Pancreas (tissue), 10 donors: ENCODE data around the gene ZFHX2. TPM values are rescaled to one million over a fixed set of nuclear protein-coding genes. Genes with fewer than 3 reads are reported as not detected.

Experiments used
- ATAC-seq, 4 donors: fragments of 200-7000 bp; cut with Tn5 transposase; one replicate each; pipeline versions ENCODE4 v1.8.0 to v1.9.1; 2020; ENCODE audit warnings: mild to moderate bottlenecking in 4 of 4, moderate library complexity in 4 of 4
- DNase-seq, 6 donors: peaks; one replicate each; pipeline ENCODE4 v3.0.0-alpha.2; 2020
- FAIRE-seq: peaks from 2 replicates; lab custom pipeline; 2012; peaks lifted over from hg19 to GRCh38; lab: Jason Lieb, UNC
- H3K27ac ChIP-seq, 4 donors: fragments of 200-600 bp; sonication (generic); 1 replicate in 3 of 4; 2 replicates in 1 of 4; pipeline versions ENCODE4 v1.5.0 to v1.8.0; 2020
- H3K27me3 ChIP-seq, 4 donors: fragments of 200-600 bp; one replicate each; pipeline ENCODE4 v1.8.0; 2021
- H3K36me3 ChIP-seq, 3 donors: fragments of 200-600 bp; sonication (generic) in 1 of 3; one replicate each; pipeline versions ENCODE4 v1.5.0 to v1.8.0; 2020 to 2021
- H3K4me1 ChIP-seq, 3 donors: fragments of 200-600 bp; one replicate each; pipeline ENCODE4 v1.8.0; 2021
- H3K4me3 ChIP-seq, 4 donors: fragments of 200-600 bp; sonication (generic) in 2 of 4; one replicate each; pipeline versions ENCODE4 v1.5.0 to v1.8.0; 2020 to 2021
- H3K9me3 ChIP-seq, 4 donors: fragments of 200-600 bp; one replicate each; pipeline ENCODE4 v1.8.0; 2021
- WGBS, 2 donors: extraction: QIAGEN DNeasy Blood & Tissue Kit; methylation state at CpG; one replicate each; pipeline ENCODE4 v1.1.7; 2013; 5-methylcytosine and 5-hydroxymethylcytosine counted together
- intact Hi-C, 3 donors: fragments of 100-400 bp; cut with DNase I; formaldehyde crosslinking; loops; one replicate each; pipeline versions ENCODE4 v1.11.1 to v1.14.2; 2022
- polyA plus RNA-seq, 2 donors: library from polyadenylated mRNA; stranded (reverse); fragments of 200-250 nt; gene quantifications; one replicate each; pipeline ENCODE4 v1.2.3, GENCODE V29; 2013
- total RNA-seq, 6 donors: library from RNA; stranded (reverse); fragmentation: NEBNext Ultra II Directional in 4 of 6; extraction: Animal tissue kit (Norgen Biotek cat#: 25700) in 4 of 6; gene quantifications; one replicate each; pipeline versions ENCODE4 v1.2.1 to v1.2.4, GENCODE V29; 2021 to 2023
- TF ChIP-seq, protein P1 (sequence below), 4 donors: fragments of 200-600 bp; sonication (generic) in 3 of 4; IDR thresholded peaks; one replicate each; pipeline versions ENCODE4 v1.5.0 to v1.8.0; 2021; ENCODE audit warnings: antibody characterized with exemption in 4 of 4
- donor health status: healthy with polysubstance abuse.
- donor health status: DM: no; HTN: no; CAD: no; lungs with moderate emphysema.
- donor health status: DM: no; HTN: no; CAD: no.
- donor health status: control.
- donor health status: control.
- donor health status: Bipolar disorder and iron deficiency.
- donor health status: DM: yes; HTN: yes; CAD: no.
- donor health status: DM: no; HTN: no; CAD: no.
- donor health status: DM: no; HTN: no; CAD: no.
- donor health status: DM: yes; HTN: yes; CAD: no.

ZFHX2 gene
- total and polyA plus RNA-seq, 8 donors: 0.63 to 3.8 (median 1.2) TPM

- Histone ChIP-seq H3K27ac (peak overlapping the region; percentile 90 to 94 (median 93)), H3K36me3 (peaks cover 0 to 6% (median 0%) of the 10 kb centered on the region in 3 donors), H3K9me3 (no peaks in the 10 kb centered on the region), H3K27me3 (no peaks in the 10 kb centered on the region), H3K4me3 (peak overlapping the region; percentile 70 to 96 (median 90)), H3K4me1 (peaks cover 0 to 11% (median 6%) of the 10 kb centered on the region in 3 donors)
- ATAC-seq: no peak
- 3% methylated on average over 14 of the region's 14 CpGs for WGBS, 2 donors
- intact Hi-C loops: no loop called here
- FAIRE-seq: no peak
- no peak for DNase-seq
- TF ChIP-seq, protein P1, sequence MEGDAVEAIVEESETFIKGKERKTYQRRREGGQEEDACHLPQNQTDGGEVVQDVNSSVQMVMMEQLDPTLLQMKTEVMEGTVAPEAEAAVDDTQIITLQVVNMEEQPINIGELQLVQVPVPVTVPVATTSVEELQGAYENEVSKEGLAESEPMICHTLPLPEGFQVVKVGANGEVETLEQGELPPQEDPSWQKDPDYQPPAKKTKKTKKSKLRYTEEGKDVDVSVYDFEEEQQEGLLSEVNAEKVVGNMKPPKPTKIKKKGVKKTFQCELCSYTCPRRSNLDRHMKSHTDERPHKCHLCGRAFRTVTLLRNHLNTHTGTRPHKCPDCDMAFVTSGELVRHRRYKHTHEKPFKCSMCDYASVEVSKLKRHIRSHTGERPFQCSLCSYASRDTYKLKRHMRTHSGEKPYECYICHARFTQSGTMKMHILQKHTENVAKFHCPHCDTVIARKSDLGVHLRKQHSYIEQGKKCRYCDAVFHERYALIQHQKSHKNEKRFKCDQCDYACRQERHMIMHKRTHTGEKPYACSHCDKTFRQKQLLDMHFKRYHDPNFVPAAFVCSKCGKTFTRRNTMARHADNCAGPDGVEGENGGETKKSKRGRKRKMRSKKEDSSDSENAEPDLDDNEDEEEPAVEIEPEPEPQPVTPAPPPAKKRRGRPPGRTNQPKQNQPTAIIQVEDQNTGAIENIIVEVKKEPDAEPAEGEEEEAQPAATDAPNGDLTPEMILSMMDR (IDR thresholded peaks at IDR 0.05): no peak
Measured at GRCh38 chr14:23555533-23555881, 3.9 kb upstream of the ZFHX2 start.

DNA sequence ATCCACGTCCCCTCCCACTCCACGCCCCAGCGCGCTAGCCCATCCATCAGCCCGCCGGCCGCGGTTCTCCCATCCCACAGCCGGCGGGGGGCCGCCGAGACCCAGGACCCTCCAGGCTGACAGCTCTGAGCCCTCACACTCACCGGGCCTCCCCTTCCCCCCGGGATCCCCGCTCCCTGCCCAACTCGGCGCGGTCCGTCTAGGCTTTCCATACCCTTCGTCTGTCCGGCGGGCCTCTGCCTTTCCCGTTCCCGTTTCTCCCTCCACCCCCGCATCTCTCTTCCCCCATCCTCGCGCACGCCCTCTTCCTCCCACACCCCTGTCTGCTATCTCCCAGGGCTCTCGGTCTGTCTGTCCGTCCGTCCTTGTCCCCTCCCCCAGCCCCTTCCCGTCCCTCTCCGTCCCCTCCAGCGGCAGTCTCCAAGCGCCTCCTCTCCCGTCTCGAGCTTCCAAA lies 726 bp downstream of the ZFHX2 start:
- DNase-seq (peak in 4 of 6 donors; percentile 43 to 70 (median 58)), ATAC-seq (peak in 3 of 4 donors; percentile 6 to 20 (median 19)), FAIRE-seq (no peak)
- Histone ChIP-seq H3K4me3 (peak overlapping the region; percentile 40 to 75 (median 52)), H3K36me3 (no peaks in the 10 kb centered on the region), H3K4me1 (peaks cover 0 to 3% (median 0%) of the 10 kb centered on the region in 3 donors), H3K9me3 (no peaks in the 10 kb centered on the region), H3K27me3 (no peaks in the 10 kb centered on the region), H3K27ac (peak overlapping the region in 2 of 4 donors; percentile 66 to 75)
- WGBS, 2 donors: 2 to 4% methylated on average over 37 of the region's 37 CpGs
- TF ChIP-seq, protein P1 (IDR thresholded peaks at IDR 0.05): no peak
- intact Hi-C loops: no loop called here

- intact Hi-C loops: no loop called here
- no peaks in the 10 kb centered on the region for H3K36me3 ChIP-seq
- no peak overlapping the region for H3K27ac ChIP-seq
- H3K4me1 ChIP-seq: peaks cover 0 to 3% (median 0%) of the 10 kb centered on the region in 3 donors
- no peak for ATAC-seq
- WGBS, 2 donors: 67 to 73% methylated on average over 12 of the region's 12 CpGs
- TF ChIP-seq, protein P1 (IDR thresholded peaks at IDR 0.05): no peak
- H3K9me3 ChIP-seq: no peaks in the 10 kb centered on the region
- H3K4me3 ChIP-seq: peak overlapping the region in 3 of 4 donors; percentile 40 to 75 (median 58)
- no peak for DNase-seq
- no peak for FAIRE-seq
- H3K27me3 ChIP-seq: no peaks in the 10 kb centered on the region
Measured at GRCh38 chr14:23550131-23550811, 1.3 kb downstream of the ZFHX2 start.

- no peaks in the 10 kb centered on the region for H3K27me3 ChIP-seq
- H3K4me3 ChIP-seq: no peak overlapping the region
- WGBS, 2 donors: 63 to 67% methylated on average over 18 of the region's 18 CpGs
- ATAC-seq (no peak), DNase-seq (no peak), FAIRE-seq (no peak)
- H3K9me3 ChIP-seq: no peaks in the 10 kb centered on the region
- H3K27ac ChIP-seq: no peak overlapping the region
- peaks cover 0 to 3% (median 0%) of the 10 kb centered on the region in 3 donors for H3K4me1 ChIP-seq
- H3K36me3 ChIP-seq: no peaks in the 10 kb centered on the region
- TF ChIP-seq, protein P1 (IDR thresholded peaks at IDR 0.05): no peak
- intact Hi-C loops: no loop called here
Measured at GRCh38 chr14:23548351-23549318, 2.9 kb downstream of the ZFHX2 start.
